Chondrocyte (in vitro differentiated cells): Measurements from ENCODE around the gene XNDC1N. TPM values are rescaled to one million over a fixed set of nuclear protein-coding genes. Genes with fewer than 3 reads are reported as not detected.

Source experiments
- DNase-seq: peaks from one replicate; pipeline ENCODE4 v3.0.0; 2021; ENCODE audit warnings: mixed read lengths, low spot score
- H3K27ac Mint-ChIP-seq: one replicate; pipeline ENCODE4 v1.8.0; 2021; ENCODE audit warnings: mild to moderate bottlenecking, moderate library complexity, mixed read lengths; ENCODE audit not compliant: unreplicated experiment
- H3K27me3 Mint-ChIP-seq: 2 replicates; pipeline ENCODE4 v1.8.0; 2021; ENCODE audit warnings: low read depth, mixed read lengths
- H3K36me3 Mint-ChIP-seq: 2 replicates; pipeline ENCODE4 v1.8.0; 2021; ENCODE audit warnings: low read depth, mixed read lengths
- H3K4me1 Mint-ChIP-seq: 2 replicates; pipeline ENCODE4 v1.8.0; 2021; ENCODE audit warnings: low read depth, mild to moderate bottlenecking, mixed read lengths
- H3K4me3 Mint-ChIP-seq: one replicate; pipeline ENCODE4 v1.8.0; 2021; ENCODE audit warnings: mild to moderate bottlenecking, moderate library complexity, mixed read lengths; ENCODE audit not compliant: unreplicated experiment
- H3K9me3 Mint-ChIP-seq: 2 replicates; pipeline ENCODE4 v1.8.0; 2021; ENCODE audit warnings: low read depth, mixed read lengths
- CTCF ChIP-seq: fragments of 200-600 bp; sonication (generic); IDR thresholded peaks from 2 replicates; pipeline ENCODE4 v1.5.0; 2021; ENCODE audit warnings: antibody characterized with exemption, mild to moderate bottlenecking, moderate library complexity
- total RNA-seq: library from RNA; stranded (reverse); gene quantifications from 3 replicates; pipeline ENCODE4 v1.2.1, GENCODE V29; 2021

XNDC1N gene
- total RNA-seq, 1 donor from 2014 or later, result 6.1 TPM

- Mint-ChIP-seq H3K9me3 (no peaks in the 10 kb centered on the region), H3K4me1 (peaks cover 63% of the 10 kb centered on the region), H3K4me3 (no peak overlapping the region), H3K36me3 (no peaks in the 10 kb centered on the region), H3K27ac (peak overlapping the region; percentile 76), H3K27me3 (no peaks in the 10 kb centered on the region)
- no peak for DNase-seq
- TF ChIP-seq CTCF, result no peak
Measured at GRCh38 chr11:71949034-71949433, 20.6 kb upstream of the XNDC1N start.

GRCh38 chr11:71948314-71949027 is 20.1 kb upstream of the XNDC1N start:
- Mint-ChIP-seq H3K9me3 (no peaks in the 10 kb centered on the region), H3K36me3 (peaks cover 2% of the 10 kb centered on the region), H3K27ac (peak overlapping the region; percentile 56), H3K4me3 (no peak overlapping the region), H3K27me3 (no peaks in the 10 kb centered on the region), H3K4me1 (peaks cover 65% of the 10 kb centered on the region)
- no peak for TF ChIP-seq CTCF
- no peak for DNase-seq

- no peak for TF ChIP-seq CTCF
- Mint-ChIP-seq H3K9me3 (no peaks in the 10 kb centered on the region), H3K4me3 (no peak overlapping the region), H3K36me3 (peaks cover 3% of the 10 kb centered on the region), H3K27ac (peak overlapping the region; percentile 85), H3K4me1 (peaks cover 69% of the 10 kb centered on the region), H3K27me3 (no peaks in the 10 kb centered on the region)
- DNase-seq, result no peak
Measured at GRCh38 chr11:71947498-71947897, 19.1 kb upstream of the XNDC1N start.

GRCh38 chr11:71946144-71946571 is 17.8 kb upstream of the XNDC1N start:
- no peak for DNase-seq
- H3K4me3 Mint-ChIP-seq, result peak overlapping the region; percentile 24
- TF ChIP-seq CTCF, result no peak
- H3K9me3 Mint-ChIP-seq, result no peaks in the 10 kb centered on the region
- peak overlapping the region; percentile 93 for H3K27ac Mint-ChIP-seq
- peaks cover 4% of the 10 kb centered on the region for H3K36me3 Mint-ChIP-seq
- peaks cover 66% of the 10 kb centered on the region for H3K4me1 Mint-ChIP-seq
- H3K27me3 Mint-ChIP-seq, result no peaks in the 10 kb centered on the region

GRCh38 chr11:71940561-71941219 is 12.3 kb upstream of the XNDC1N start:
- Mint-ChIP-seq H3K9me3 (no peaks in the 10 kb centered on the region), H3K4me1 (peaks cover 56% of the 10 kb centered on the region), H3K27ac (no peak overlapping the region), H3K36me3 (peaks cover 8% of the 10 kb centered on the region), H3K4me3 (no peak overlapping the region), H3K27me3 (no peaks in the 10 kb centered on the region)
- TF ChIP-seq CTCF, result no peak
- no peak for DNase-seq
